SK-N-SH (cell line): Measurements from ENCODE around the gene BTBD16. TPM values are rescaled to one million over a fixed set of nuclear protein-coding genes. Genes with fewer than 3 reads are reported as not detected.

Experiments used
- CTCF ChIA-PET: fragments of 300-600, 350-600 bp; formaldehyde crosslinking; extraction: SDS; loops from one replicate; lab custom pipeline; 2021; lab: Yijun Ruan, JAX
- POLR2A ChIA-PET: fragments of 350-600 bp; sonication (Branson Sonifier 250); formaldehyde crosslinking; extraction: SDS; loops from one replicate; lab custom pipeline; 2020; ENCODE audit warnings: antibody characterized with exemption, inconsistent platforms; lab: Yijun Ruan, JAX
- DNase-seq: peaks from one replicate; pipeline ENCODE4 v3.0.0; 2012
- H2AFZ ChIP-seq: fragments of 200-600 bp; sonication (generic); 2 replicates; pipeline ENCODE4 v1.8.1; 2016; ENCODE audit warnings: antibody characterized with exemption, mild to moderate bottlenecking, low read depth
- H3F3A ChIP-seq: fragments of 200-600 bp; sonication (generic); replicated peaks from 2 replicates; pipeline ENCODE3; 2016; ENCODE audit warnings: antibody characterized with exemption, mild to moderate bottlenecking; ENCODE audit not compliant: insufficient read depth
- H3K27ac ChIP-seq, 2 experiments: fragments of 200-500 bp in 1 of 2; fragments of 200-600 bp in 1 of 2; sonication (Bioruptor generic) in 1 of 2; sonication (generic), shearing (Covaris generic) in 1 of 2; 2 replicates each; pipeline versions ENCODE4 v1.5.1 to v1.6.1; 2014 to 2016; ENCODE audit warnings: low read depth in 2 of 2, inconsistent platforms in 1 of 2, low read length in 1 of 2, mild to moderate bottlenecking in 1 of 2, mixed read lengths in 1 of 2
- H3K27me3 ChIP-seq: fragments of 200-600 bp; sonication (generic), shearing (Covaris generic); 2 replicates; pipeline ENCODE4 v1.6.1; 2016; ENCODE audit warnings: mixed run types; ENCODE audit not compliant: insufficient read depth
- H3K36me3 ChIP-seq, 2 experiments: fragments of 200-500 bp in 1 of 2; fragments of 200-600 bp in 1 of 2; sonication (Bioruptor generic) in 1 of 2; sonication (generic) in 1 of 2; replicated peaks in 1 of 2; 2 replicates each; pipeline versions ENCODE3 to v1.5.1; 2014 to 2016; ENCODE audit warnings: low read length in 1 of 2, mild to moderate bottlenecking in 1 of 2; ENCODE audit not compliant: insufficient read depth in 2 of 2, control insufficient read depth in 1 of 2
- H3K4me1 ChIP-seq, 2 experiments: fragments of 200-500 bp in 1 of 2; fragments of 200-600 bp in 1 of 2; sonication (Bioruptor generic) in 1 of 2; sonication (generic), shearing (Covaris generic) in 1 of 2; 2 replicates each; pipeline versions ENCODE4 v1.5.1 to v1.6.1; 2014 to 2016; ENCODE audit warnings: low read depth in 1 of 2, low read length in 1 of 2, mixed run types in 1 of 2; ENCODE audit not compliant: insufficient read depth in 2 of 2, control insufficient read depth in 1 of 2
- H3K4me2 ChIP-seq: fragments of 200-600 bp; sonication (generic), shearing (Covaris generic); 2 replicates; pipeline ENCODE4 v1.6.1; 2017; ENCODE audit warnings: mixed run types
- H3K4me3 ChIP-seq, 2 experiments: fragments of 200-500 bp in 1 of 2; fragments of 200-600 bp in 1 of 2; sonication (Bioruptor generic) in 1 of 2; sonication (generic), shearing (Covaris generic) in 1 of 2; 2 replicates each; pipeline versions ENCODE4 v1.5.1 to v1.8.1; 2014 to 2016; ENCODE audit warnings: low read depth in 2 of 2, inconsistent platforms in 1 of 2, low read length in 1 of 2, mild to moderate bottlenecking in 1 of 2, mixed read lengths in 1 of 2, moderate library complexity in 1 of 2
- H3K79me2 ChIP-seq: fragments of 200-600 bp; sonication (generic); 2 replicates; pipeline ENCODE4 v1.8.1; 2017; ENCODE audit warnings: mild to moderate bottlenecking; ENCODE audit not compliant: insufficient read depth
- H3K9ac ChIP-seq: fragments of 200-600 bp; sonication (generic); 2 replicates; pipeline ENCODE4 v1.6.1; 2017; ENCODE audit warnings: mixed run types
- H3K9me2 ChIP-seq: fragments of 200-600 bp; sonication (generic); 2 replicates; pipeline ENCODE4 v1.6.1; 2017; ENCODE audit warnings: mixed run types
- H3K9me3 ChIP-seq: fragments of 200-600 bp; sonication (generic); 2 replicates; pipeline ENCODE4 v1.6.1; 2017; ENCODE audit warnings: mixed run types, mild to moderate bottlenecking, moderate library complexity
- H4K20me1 ChIP-seq: fragments of 200-600 bp; sonication (generic); 2 replicates; pipeline ENCODE4 v1.6.1; 2017; ENCODE audit warnings: mild to moderate bottlenecking, mixed run types; ENCODE audit not compliant: insufficient read depth
- CHD2 ChIP-seq: fragments of 150-350 bp; IDR thresholded peaks from 2 replicates; pipeline ENCODE4 v1.6.1; 2018; ENCODE audit warnings: low read length; ENCODE audit not compliant: partially characterized antibody
- ELF1 ChIP-seq: IDR thresholded peaks from 2 replicates; pipeline ENCODE4 v1.4.0; 2012
- FOXJ3 ChIP-seq: sonication (generic); formaldehyde crosslinking; IDR thresholded peaks from 2 replicates; pipeline ENCODE4 v1.5.1; 2020; ENCODE audit warnings: mild to moderate bottlenecking, missing genetic modification reagents
- FOXM1 ChIP-seq: IDR thresholded peaks from 2 replicates; pipeline ENCODE4 v1.4.0; 2012; ENCODE audit warnings: low read depth, mild to moderate bottlenecking
- GABPA ChIP-seq: IDR thresholded peaks from 2 replicates; pipeline ENCODE4 v1.4.0; 2012; ENCODE audit warnings: low read depth, mild to moderate bottlenecking
- GATA2 ChIP-seq: sonication (generic); formaldehyde crosslinking; IDR thresholded peaks from 2 replicates; pipeline ENCODE4 v1.5.0; 2020; ENCODE audit warnings: mild to moderate bottlenecking, missing genetic modification reagents
- RCOR1 ChIP-seq: fragments of 150-350 bp; IDR thresholded peaks from 2 replicates; pipeline ENCODE4 v1.6.1; 2017; ENCODE audit warnings: antibody characterized with exemption, low read length
- RXRA ChIP-seq: IDR thresholded peaks from 2 replicates; pipeline ENCODE4 v1.4.0; 2012; ENCODE audit warnings: low read depth, mild to moderate bottlenecking, borderline replicate concordance
- SIN3A ChIP-seq: IDR thresholded peaks from 2 replicates; pipeline ENCODE4 v1.6.1; 2012; ENCODE audit warnings: low read depth, mild to moderate bottlenecking, low read length, moderate library complexity, borderline replicate concordance
- YY1 ChIP-seq: IDR thresholded peaks from 2 replicates; pipeline ENCODE4 v1.4.0; 2012; ENCODE audit warnings: low read depth, mild to moderate bottlenecking
- WGBS: methylation state at CpG from one replicate; pipeline ENCODE4 v1.1.6; 2017; ENCODE audit warnings: low lambda C conversion rate; 5-methylcytosine and 5-hydroxymethylcytosine counted together
- polyA plus RNA-seq, 3 experiments: library from polyadenylated mRNA; depleted of rRNA; stranded (reverse); fragments of >200 nt; gene quantifications; 2 replicates each; pipeline ENCODE4 v1.2.3, GENCODE V29; 2012
- TF ChIP-seq, protein P1 (sequence below): IDR thresholded peaks from 2 replicates; pipeline ENCODE4 v1.4.0; 2012; ENCODE audit warnings: low read depth, borderline replicate concordance
- TF ChIP-seq, protein P2 (sequence below): IDR thresholded peaks from 2 replicates; pipeline ENCODE4; 2012
- TF ChIP-seq, protein P3 (sequence below): IDR thresholded peaks from 2 replicates; pipeline ENCODE4 v1.4.0; 2012; ENCODE audit warnings: low read depth, borderline replicate concordance

BTBD16 gene
- polyA plus RNA-seq, 1 of the 3 experiments (the other 2 are of a cell fraction) = not detected

DNA sequence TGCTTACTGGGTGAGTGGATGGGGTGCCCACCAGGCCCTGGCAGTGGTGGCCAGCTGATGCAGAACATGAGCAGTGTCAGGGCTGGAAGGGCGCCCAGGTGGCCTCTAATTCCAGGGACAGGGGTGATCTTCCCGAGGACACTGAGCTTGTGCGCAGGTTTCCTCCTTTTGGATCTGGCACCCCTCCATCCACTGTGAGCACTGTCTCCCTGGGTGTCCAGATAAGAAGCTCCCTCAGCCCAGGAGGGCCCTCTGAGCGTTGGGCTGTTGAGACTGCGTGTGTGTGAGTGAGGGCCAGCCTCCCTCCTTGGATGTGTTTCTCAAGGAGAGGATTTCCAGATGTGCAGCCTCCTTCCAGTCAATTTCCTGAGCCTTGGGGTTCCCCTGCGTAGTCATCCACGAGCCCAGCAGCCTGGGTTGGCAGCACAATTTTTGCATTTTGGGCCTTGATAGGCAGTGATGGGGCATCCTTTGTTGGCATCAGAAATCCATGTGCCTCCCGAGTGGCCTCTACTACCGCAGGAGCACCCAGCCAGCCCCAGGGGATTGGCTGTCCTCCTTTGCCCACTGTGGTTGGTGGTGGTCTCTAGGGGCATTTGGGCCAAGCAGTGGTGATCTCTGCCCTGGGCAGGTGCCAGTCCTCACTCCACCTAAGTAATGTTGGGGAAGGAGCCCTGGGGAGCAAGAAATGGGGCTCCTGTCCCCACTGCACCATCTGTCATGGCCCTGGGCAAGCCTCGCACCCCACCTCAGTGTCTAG, 20.9 kb upstream of the BTBD16 start (continued):
- no peak for TF ChIP-seq RXRA

DNA sequence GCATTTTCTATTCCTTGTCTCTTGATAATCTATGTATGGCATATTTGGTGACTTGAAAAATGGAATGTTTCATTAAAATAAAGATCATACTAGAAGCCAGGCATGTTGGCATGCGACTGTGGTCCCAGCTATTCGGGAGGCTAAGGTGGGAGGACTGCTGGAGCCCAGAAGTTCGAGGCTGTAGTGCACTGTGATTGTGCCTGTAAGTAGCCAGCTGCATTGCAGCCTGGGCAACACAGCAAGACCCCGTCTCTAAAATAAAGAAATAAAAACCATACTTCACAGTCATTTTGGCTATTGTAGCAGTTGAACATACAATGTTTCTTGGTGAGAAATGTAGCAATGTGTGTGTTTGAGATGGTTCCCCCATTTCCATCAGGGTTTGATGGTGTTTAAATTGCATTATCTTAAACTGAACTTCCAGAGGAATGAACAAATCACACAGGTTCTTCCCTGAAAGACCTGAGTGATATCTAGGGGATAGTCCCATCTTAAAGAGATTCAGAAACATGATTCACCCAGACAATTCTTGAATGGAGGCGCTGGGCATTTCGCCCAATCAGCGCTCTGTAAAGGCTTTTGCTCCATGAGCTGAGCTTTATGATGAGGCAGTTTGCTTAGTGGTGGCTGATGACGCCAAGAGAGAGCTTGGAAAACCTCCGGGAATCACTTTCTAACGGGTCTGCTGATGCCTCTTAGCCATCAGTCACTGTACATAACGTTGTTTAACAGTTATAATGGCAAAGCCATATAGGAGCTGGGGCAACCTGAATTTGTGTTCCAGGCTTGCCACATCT, 19.4 kb upstream of the BTBD16 start:
- no peak overlapping the region for H2AFZ ChIP-seq
- H3K27me3 ChIP-seq = no peaks in the 10 kb centered on the region
- H3K27ac ChIP-seq = no peak overlapping the region
- H3K4me1 ChIP-seq = peaks cover 0 to 2% of the 10 kb centered on the region in 2 experiments; a peak in 2 of 4 replicates
- no peaks in the 10 kb centered on the region for H3K79me2 ChIP-seq
- CTCF ChIA-PET = interaction anchor here (0.9 to 1.0 kb wide), 2 partner anchors 16 to 366 kb away, joined by 3 read pairs; no protein-coding TSS in a partner anchor
- H3K9me2 ChIP-seq = no peaks in the 10 kb centered on the region
- H3F3A ChIP-seq = no peaks in the 10 kb centered on the region
- H3K4me2 ChIP-seq = no peak overlapping the region
- no peaks in the 10 kb centered on the region for H3K9me3 ChIP-seq
- TF ChIP-seq FOXJ3 (CRISPR knock-in tag) (no peak), YY1 (no peak), SIN3A (no peak), FOXM1 (no peak), GABPA (no peak), ELF1 (no peak), GATA2 (no peak), CHD2 (no peak), RCOR1 (no peak)
- TF ChIP-seq, protein P1, sequence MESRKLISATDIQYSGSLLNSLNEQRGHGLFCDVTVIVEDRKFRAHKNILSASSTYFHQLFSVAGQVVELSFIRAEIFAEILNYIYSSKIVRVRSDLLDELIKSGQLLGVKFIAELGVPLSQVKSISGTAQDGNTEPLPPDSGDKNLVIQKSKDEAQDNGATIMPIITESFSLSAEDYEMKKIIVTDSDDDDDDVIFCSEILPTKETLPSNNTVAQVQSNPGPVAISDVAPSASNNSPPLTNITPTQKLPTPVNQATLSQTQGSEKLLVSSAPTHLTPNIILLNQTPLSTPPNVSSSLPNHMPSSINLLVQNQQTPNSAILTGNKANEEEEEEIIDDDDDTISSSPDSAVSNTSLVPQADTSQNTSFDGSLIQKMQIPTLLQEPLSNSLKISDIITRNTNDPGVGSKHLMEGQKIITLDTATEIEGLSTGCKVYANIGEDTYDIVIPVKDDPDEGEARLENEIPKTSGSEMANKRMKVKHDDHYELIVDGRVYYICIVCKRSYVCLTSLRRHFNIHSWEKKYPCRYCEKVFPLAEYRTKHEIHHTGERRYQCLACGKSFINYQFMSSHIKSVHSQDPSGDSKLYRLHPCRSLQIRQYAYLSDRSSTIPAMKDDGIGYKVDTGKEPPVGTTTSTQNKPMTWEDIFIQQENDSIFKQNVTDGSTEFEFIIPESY = no peak
- TF ChIP-seq, protein P2, sequence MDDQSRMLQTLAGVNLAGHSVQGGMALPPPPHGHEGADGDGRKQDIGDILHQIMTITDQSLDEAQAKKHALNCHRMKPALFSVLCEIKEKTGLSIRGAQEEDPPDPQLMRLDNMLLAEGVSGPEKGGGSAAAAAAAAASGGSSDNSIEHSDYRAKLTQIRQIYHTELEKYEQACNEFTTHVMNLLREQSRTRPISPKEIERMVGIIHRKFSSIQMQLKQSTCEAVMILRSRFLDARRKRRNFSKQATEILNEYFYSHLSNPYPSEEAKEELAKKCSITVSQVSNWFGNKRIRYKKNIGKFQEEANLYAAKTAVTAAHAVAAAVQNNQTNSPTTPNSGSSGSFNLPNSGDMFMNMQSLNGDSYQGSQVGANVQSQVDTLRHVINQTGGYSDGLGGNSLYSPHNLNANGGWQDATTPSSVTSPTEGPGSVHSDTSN = no peak
- TF ChIP-seq, protein P3, sequence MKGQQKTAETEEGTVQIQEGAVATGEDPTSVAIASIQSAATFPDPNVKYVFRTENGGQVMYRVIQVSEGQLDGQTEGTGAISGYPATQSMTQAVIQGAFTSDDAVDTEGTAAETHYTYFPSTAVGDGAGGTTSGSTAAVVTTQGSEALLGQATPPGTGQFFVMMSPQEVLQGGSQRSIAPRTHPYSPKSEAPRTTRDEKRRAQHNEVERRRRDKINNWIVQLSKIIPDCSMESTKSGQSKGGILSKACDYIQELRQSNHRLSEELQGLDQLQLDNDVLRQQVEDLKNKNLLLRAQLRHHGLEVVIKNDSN = no peak
- no peaks in the 10 kb centered on the region for H4K20me1 ChIP-seq
- no peaks in the 10 kb centered on the region for H3K36me3 ChIP-seq
- H3K4me3 ChIP-seq = no peak overlapping the region
- no peak overlapping the region for H3K9ac ChIP-seq
- 91% methylated on average over 11 of the region's 11 CpGs for WGBS
- no peak for DNase-seq
- POLR2A ChIA-PET = no interaction called here
